ENCODE data around the gene ARHGEF1.

The ARHGEF1 gene

GRCh38 chr19:41918095-41918494 is 35.1 kb downstream of the ARHGEF1 start:
- no peak for DNase-seq (ENCODE audit: low read depth in 2 of 2)

- no peak for DNase-seq (ENCODE audit: low read depth in 2 of 2)
Measured at GRCh38 chr19:41918653-41919244, 35.8 kb downstream of the ARHGEF1 start.

- DNase-seq (ENCODE audit: low read depth in 2 of 2) = no peak
Measured at GRCh38 chr19:41919948-41920712, 37.1 kb downstream of the ARHGEF1 start.

- DNase-seq (ENCODE audit: low read depth in 2 of 2) = no peak
Measured at GRCh38 chr19:41920882-41921576, 38.0 kb downstream of the ARHGEF1 start.

- DNase-seq (ENCODE audit: low read depth in 2 of 2) = no peak
Measured at GRCh38 chr19:41921577-41922576, 38.9 kb downstream of the ARHGEF1 start.

GRCh38 chr19:41922585-41922984 is 39.6 kb downstream of the ARHGEF1 start:
- DNase-seq (ENCODE audit: low read depth in 2 of 2) = no peak

- DNase-seq (ENCODE audit: low read depth in 2 of 2) = no peak
Measured at GRCh38 chr19:41923045-41923788, 40.2 kb downstream of the ARHGEF1 start.

GRCh38 chr19:41924151-41925145 is 41.5 kb downstream of the ARHGEF1 start:
- DNase-seq (ENCODE audit: low read depth in 2 of 2) = no peak

GRCh38 chr19:41925208-41926003 is 42.4 kb downstream of the ARHGEF1 start:
- DNase-seq (ENCODE audit: low read depth in 2 of 2) = no peak

GRCh38 chr19:41926028-41926762 is 43.2 kb downstream of the ARHGEF1 start:
- no peak for DNase-seq (ENCODE audit: low read depth in 2 of 2)

- DNase-seq (ENCODE audit: low read depth in 2 of 2) = no peak
Measured at GRCh38 chr19:41926763-41927496, 43.9 kb downstream of the ARHGEF1 start.

- no peak for DNase-seq (ENCODE audit: low read depth in 2 of 2)
Measured at GRCh38 chr19:41927497-41928192, 44.7 kb downstream of the ARHGEF1 start.

- DNase-seq (ENCODE audit: low read depth in 2 of 2) = no peak
Measured at GRCh38 chr19:41928221-41928683, 45.3 kb downstream of the ARHGEF1 start, which contains the start of gene ERFL. TSS of gene ERFL (minus strand) at chr19:41928449. CDS start at chr19:41912919, 15,530 bp downstream.

GRCh38 chr19:41928754-41929535 is 46.0 kb downstream of the ARHGEF1 start:
- no peak for DNase-seq (ENCODE audit: low read depth in 2 of 2)

GRCh38 chr19:41929536-41930071 is 46.6 kb downstream of the ARHGEF1 start:
- DNase-seq (ENCODE audit: low read depth in 2 of 2) = no peak
